IPS-20b (cell line): ENCODE data around the gene CATSPERB.
"Not testable (repeated sequence)": the region's sequence is repeated elsewhere in the genome, so short reads cannot be mapped to it uniquely, and the experiment has no call there.

Source experiments
- H3K27ac ChIP-seq: one replicate; pipeline ENCODE4 v1.5.1; 2013; ENCODE audit warnings: low read length
- H3K27me3 ChIP-seq: 2 replicates; pipeline ENCODE4 v1.6.1; 2013; ENCODE audit warnings: mild to moderate bottlenecking, low read length, inconsistent platforms; ENCODE audit not compliant: insufficient read depth
- H3K36me3 ChIP-seq: 2 replicates; pipeline ENCODE4 v1.6.1; 2013; ENCODE audit warnings: low read depth, mild to moderate bottlenecking, inconsistent platforms, low read length, moderate library complexity; ENCODE audit not compliant: insufficient read depth
- H3K4me1 ChIP-seq: 2 replicates; pipeline ENCODE4 v1.6.1; 2013; ENCODE audit warnings: mild to moderate bottlenecking, control low read depth, inconsistent platforms, low read length, moderate library complexity; ENCODE audit not compliant: insufficient read depth
- H3K4me3 ChIP-seq: 2 replicates; pipeline ENCODE4 v1.5.1; 2013; ENCODE audit warnings: mild to moderate bottlenecking, low read length, inconsistent platforms
- H3K9ac ChIP-seq: 2 replicates; pipeline ENCODE4 v1.6.1; 2013; ENCODE audit warnings: low read depth, mild to moderate bottlenecking, inconsistent platforms, low read length, moderate library complexity
- H3K9me3 ChIP-seq: 2 replicates; pipeline ENCODE4 v1.6.1; 2013; ENCODE audit warnings: mild to moderate bottlenecking, low read depth, low read length, inconsistent platforms; ENCODE audit not compliant: insufficient read depth

The CATSPERB gene

DNA sequence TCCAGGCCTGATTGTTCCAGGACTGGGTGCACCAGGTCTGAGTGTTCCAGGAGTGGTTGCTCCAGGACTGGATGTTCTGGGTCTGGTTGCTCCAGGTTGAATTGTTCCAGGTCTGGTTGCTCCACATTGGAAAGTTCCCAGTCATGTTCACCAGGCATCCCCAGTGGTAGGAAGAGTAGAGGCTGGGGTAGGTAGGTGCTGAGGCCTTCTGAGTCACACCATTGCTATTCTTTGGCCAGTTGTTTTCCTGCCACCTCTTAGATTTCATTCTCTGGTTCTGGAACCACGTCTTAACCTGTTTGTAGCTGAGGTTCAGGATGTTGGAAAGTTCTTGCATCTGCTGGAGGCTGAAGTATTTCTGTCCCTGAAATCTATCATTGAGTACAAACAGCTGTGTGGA, 127.3 kb downstream of the CATSPERB start:
- H3K4me3 ChIP-seq, H3K9me3 ChIP-seq, H3K27ac ChIP-seq, H3K27me3 ChIP-seq, H3K36me3 ChIP-seq, H3K9ac ChIP-seq, H3K4me1 ChIP-seq: not testable (repeated sequence)

DNA sequence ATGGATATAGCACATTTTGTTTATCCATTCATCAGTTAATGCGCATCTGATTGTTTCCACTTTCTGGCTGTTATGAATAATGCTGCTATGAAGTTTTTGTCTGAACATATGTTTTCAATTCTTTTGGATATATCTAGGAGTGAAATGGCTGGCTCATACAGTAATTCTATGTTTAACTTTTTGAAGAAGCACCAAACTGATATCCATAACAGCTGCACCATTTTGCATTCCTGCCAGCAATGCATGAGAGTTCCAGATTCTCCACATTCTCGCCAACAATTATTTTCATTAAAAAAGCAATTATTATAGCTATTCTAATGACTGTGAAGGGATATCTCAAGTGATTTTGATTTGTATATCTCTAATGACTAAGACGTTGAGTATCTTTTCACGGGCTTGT, 131.9 kb downstream of the CATSPERB start:
- no peaks in the 10 kb centered on the region for H3K4me1 ChIP-seq
- no peaks in the 10 kb centered on the region for H3K27me3 ChIP-seq
- peaks cover 14% of the 10 kb centered on the region for H3K9me3 ChIP-seq
- H3K9ac ChIP-seq, result no peak overlapping the region
- H3K4me3 ChIP-seq, result no peak overlapping the region
- no peak overlapping the region for H3K27ac ChIP-seq
- no peaks in the 10 kb centered on the region for H3K36me3 ChIP-seq

DNA sequence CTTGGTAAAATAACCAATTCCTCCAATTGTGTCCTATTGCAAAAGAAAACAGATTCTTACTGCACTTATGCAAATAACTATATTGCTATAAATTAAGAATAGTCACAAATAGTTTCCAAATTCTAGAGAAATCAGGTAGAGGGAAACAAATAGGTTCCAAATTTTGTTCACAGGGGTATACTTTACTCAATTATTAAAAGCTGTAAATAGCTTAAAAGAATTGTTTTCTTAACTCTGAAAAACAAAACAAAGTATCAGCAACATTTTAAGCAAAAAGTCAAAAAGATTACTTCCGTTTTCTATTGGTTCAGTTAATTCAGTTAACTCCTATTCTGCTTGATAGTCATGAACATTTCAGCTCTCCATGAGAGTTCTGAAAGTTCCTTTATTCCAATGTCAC, 136.2 kb downstream of the CATSPERB start:
- Histone ChIP-seq H3K9ac (no peak overlapping the region), H3K4me3 (no peak overlapping the region), H3K9me3 (peaks cover 26% of the 10 kb centered on the region), H3K4me1 (no peaks in the 10 kb centered on the region), H3K36me3 (no peaks in the 10 kb centered on the region), H3K27me3 (no peaks in the 10 kb centered on the region), H3K27ac (no peak overlapping the region)

DNA sequence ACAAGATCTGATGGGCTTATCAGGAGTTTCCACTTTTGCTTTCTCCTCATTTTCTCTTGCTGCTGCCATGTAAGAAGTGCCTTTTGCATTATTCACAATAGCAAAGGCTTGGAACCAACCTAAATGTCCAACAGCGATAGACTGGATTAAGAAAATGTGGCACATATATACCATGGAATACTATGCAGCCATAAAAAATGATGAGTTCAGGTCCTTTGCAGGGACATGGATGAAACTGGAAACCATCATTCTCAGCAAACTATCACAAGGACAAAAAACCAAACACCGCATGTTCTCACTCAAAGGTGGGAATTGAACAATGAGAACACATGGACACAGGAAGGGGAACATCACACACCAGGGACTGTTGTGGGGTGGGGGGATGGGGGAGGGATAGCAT, 137.9 kb downstream of the CATSPERB start:
- H3K9me3 ChIP-seq, result peaks cover 26% of the 10 kb centered on the region
- H3K27me3 ChIP-seq, H3K4me1 ChIP-seq, H3K36me3 ChIP-seq, H3K4me3 ChIP-seq, H3K27ac ChIP-seq, H3K9ac ChIP-seq: not testable (repeated sequence)

DNA sequence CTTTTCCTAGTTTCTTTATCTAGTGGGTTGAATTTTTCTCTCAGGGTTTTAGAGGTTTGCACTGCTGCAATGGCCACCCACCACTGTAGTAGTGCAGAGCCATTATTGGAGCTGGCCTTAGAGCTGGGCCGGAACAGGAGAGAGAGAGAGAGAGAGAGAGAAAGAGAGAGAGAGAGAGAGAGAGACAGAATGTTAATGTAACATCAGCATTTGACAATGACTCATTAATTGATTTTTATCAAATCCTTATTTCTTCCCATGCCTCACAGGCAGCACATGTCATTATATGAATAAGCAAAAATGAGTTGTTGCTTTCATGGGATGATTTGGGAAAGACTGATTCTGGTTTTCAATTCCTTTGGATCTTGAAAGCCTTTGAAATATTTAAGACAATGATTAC, 145.5 kb downstream of the CATSPERB start:
- Histone ChIP-seq H3K4me1 (peaks cover 6% of the 10 kb centered on the region), H3K9me3 (no peaks in the 10 kb centered on the region; the same call in 1 of the 2 replicates), H3K4me3 (no peak overlapping the region), H3K27ac (no peak overlapping the region), H3K27me3 (no peaks in the 10 kb centered on the region), H3K36me3 (no peaks in the 10 kb centered on the region), H3K9ac (no peak overlapping the region)

DNA sequence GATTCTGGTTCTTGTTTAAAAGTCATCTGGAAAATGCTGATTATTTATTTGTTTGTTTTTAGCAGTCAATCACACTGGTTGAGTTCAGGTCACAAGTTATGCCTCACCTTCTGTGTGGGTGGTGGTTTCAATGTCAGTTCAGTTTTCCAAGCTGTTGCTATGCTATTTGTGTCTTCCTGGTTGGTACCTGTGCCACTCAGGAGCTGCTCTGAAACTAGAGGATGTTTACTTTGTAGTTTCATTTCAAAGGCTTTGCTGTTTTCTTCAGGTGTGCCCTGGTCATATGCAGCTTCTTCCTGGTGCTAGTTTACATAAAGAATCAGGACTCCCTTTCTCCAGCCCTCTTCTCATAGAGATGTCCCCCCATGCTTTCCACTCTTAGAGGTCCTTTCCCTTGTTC, 146.0 kb downstream of the CATSPERB start:
- Histone ChIP-seq H3K27ac (no peak overlapping the region), H3K9me3 (no peaks in the 10 kb centered on the region; the same call in 1 of the 2 replicates), H3K36me3 (no peaks in the 10 kb centered on the region), H3K9ac (no peak overlapping the region), H3K4me1 (peaks cover 12% of the 10 kb centered on the region), H3K4me3 (no peak overlapping the region), H3K27me3 (no peaks in the 10 kb centered on the region)

DNA sequence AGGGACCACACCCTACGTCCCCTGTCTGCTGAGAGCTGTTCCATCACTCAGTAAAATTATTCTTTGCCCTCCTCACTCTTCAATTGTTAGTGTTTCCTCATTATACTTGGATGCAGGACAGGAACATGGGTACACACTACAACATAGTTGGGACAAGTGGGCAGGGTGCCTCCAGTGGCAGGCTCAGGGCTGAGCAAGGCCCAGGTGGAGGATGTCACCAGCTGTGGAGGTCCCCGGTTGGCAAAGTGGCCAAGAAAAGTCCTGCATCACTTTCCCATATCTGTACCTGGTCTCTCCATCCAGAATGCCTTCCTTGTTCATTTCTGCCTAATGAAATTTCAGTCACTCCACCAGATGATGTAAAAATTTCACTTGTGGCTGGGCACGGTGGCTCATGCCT, 149.1 kb downstream of the CATSPERB start:
- Histone ChIP-seq H3K27ac (no peak overlapping the region), H3K9me3 (peaks cover under 1% of the 10 kb centered on the region; the same call in 1 of the 2 replicates), H3K27me3 (0 out of 2 replicates have a peak, but pooled peaks cover 11% of the 10 kb centered on the region), H3K9ac (no peak overlapping the region), H3K4me3 (no peak overlapping the region), H3K4me1 (peaks cover 14% of the 10 kb centered on the region), H3K36me3 (no peaks in the 10 kb centered on the region)

DNA sequence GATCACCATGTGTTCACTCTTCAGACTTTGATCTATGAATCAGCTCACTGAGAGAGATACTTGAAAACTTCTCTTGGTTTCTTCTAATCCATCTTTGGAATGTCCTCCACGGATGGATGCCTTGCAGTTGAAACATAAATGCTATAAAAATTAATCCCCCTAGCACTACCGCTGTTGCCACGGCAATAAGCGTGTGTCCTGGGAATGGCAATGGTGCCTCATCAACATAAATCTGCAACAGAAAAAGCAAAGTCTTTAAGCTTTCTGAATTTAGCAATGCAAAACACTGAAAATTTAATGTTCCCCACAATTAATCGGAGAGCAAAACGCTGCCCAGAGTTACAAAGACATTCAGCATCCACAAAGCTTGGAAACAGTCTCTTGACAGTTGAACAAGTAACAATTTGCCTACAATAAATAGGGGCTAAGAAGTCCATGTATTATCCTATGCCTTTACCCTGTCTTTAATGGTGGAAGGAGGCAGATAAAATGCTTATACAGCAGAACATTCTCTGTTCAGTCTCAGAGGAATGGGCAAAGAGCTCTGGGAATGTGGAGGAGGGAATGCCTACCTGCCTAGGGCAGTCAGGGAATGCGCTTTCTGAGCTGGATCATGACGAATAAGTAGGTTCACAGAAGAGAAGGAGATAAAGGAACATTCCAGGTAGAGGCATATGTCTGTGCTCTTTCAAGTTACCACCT, 150.9 kb downstream of the CATSPERB start:
- Histone ChIP-seq H3K27me3 (peaks cover 27% of the 10 kb centered on the region), H3K9me3 (peaks cover 9% of the 10 kb centered on the region; the same call in 1 of the 2 replicates), H3K27ac (no peak overlapping the region), H3K36me3 (no peaks in the 10 kb centered on the region), H3K4me3 (peak overlapping the region; percentile 9; the same call in 1 of the 2 replicates), H3K9ac (no peak overlapping the region), H3K4me1 (peaks cover 14% of the 10 kb centered on the region)

DNA sequence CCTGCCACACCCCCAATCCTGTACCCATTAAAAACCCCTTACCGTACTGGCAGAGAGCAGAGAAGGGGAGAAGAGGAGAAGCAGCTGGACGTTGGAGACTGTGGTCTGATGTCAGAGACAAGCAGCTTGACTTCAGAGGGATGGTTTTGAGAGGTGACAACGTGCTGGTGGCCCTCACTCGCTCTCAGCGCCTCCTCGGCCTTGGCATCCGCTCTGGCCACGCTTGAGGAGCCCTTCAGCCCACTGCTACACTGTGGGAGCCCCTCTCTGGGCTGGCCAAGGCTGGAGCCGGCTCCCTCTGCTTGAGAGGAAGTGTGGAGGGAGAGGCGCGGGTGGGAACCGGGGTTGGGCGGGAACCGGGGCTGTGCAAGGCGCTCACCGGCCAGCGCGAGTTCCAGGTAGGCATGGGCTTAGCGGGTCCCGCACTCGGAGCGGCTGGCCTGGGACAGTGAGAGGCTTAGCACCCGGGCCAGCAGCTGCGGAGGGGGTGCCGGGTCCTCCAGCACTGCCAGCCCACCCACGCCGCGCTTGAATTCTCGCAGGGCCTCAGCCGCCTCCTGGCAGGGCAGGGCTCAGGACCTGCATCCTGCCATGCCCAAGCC, 154.2 kb downstream of the CATSPERB start:
- H3K36me3 ChIP-seq, result no peaks in the 10 kb centered on the region
- peaks cover 60% of the 10 kb centered on the region for H3K27me3 ChIP-seq
- peaks cover 9% of the 10 kb centered on the region; the same call in 1 of the 2 replicates for H3K9me3 ChIP-seq
- no peak overlapping the region for H3K27ac ChIP-seq
- H3K9ac ChIP-seq, result no peak overlapping the region
- H3K4me3 ChIP-seq, result no peak overlapping the region
- peaks cover 14% of the 10 kb centered on the region for H3K4me1 ChIP-seq

DNA sequence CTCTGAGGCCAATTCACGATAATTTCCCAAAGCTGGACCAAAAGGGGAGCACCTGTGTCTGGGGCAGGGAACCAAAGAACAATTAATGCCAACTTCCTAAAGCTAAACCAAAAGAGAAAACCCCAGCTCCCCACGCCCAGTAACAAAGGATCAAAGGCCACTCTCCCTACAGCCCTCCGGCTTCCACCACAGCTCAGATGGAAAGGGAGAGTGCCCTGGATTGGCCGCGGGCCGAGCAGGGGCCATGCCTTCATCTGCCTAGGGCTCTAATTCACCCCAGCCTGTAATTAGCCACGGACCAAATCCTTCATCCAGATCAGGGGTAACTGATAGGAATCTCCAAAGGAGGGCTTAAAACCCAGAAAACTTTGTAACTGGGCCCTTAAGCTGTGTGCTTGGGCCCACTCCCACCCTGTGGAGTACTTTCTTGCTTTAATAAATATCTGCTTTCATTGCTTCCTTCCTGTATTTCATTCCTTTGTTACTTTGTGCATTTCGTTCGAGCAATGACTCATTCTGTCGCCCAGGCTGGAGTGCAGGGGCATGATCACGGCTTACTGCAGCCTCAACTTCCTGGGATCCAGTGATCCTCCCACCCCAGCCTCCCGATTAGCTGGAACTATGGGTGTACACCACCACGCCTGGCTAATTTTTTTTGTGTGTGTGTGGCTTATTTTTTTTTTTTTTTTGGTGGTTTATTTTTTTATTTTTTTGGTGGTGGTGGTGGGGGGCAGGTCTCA, 156.2 kb downstream of the CATSPERB start:
- H3K9ac ChIP-seq, result no peak overlapping the region
- H3K9me3 ChIP-seq, result peaks cover 9% of the 10 kb centered on the region; the same call in 1 of the 2 replicates
- H3K27ac ChIP-seq, result no peak overlapping the region
- no peaks in the 10 kb centered on the region for H3K36me3 ChIP-seq
- peak overlapping the region; percentile 68; the same call in 1 of the 2 replicates for H3K4me3 ChIP-seq
- H3K4me1 ChIP-seq, result peaks cover under 1% of the 10 kb centered on the region; the same call in 1 of the 2 replicates
- peaks cover 80% of the 10 kb centered on the region for H3K27me3 ChIP-seq

DNA sequence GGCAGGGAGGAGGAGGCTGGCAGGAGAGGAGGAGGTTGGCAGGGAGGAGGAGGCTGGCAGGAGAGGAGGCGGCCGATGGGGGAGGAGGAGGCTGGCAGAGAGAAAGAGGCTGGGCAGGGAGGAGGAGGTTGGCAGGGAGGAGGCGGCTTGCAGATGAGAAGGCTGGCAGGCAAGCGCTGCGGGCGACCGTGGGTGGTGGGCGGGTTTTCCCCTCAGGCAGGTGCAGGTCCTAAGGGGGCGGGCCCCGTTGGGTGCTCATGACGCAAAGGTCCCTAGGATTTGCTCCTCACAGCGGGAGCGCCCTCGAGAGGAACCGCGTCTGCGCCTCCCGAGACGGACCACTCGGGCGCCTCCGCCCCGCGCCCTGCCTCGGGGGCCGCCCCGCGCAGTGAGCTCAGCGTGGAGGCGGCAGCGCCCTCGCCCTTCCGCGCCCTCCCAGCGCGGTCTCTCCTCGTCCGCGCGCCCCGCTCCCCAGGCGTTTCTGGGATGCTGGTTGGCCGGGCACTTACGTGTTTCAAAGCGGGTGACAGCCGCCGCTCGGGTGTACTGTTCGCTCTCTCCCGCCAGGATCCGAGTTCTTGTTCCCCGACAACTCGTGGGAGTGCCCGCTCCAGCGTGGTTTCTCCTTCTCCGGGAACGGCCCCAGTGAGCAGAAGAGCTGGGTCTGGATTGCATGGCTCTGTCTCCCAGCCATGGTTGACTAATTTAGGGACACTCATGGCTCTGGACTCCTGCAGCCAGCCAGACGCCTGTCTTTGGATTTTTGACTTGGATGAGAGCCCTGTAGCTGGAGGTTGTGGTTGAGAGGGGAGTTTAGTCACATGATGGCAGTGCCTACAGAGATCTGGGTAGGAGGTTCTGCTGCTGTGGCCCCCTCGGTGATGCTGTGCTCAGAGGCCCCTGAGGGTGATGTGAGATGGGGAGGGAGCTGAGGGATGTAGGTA, 157.7 kb downstream of the CATSPERB start:
- no peak overlapping the region for H3K9ac ChIP-seq
- no peaks in the 10 kb centered on the region for H3K36me3 ChIP-seq
- H3K4me3 ChIP-seq, result peak overlapping the region; percentile 68
- no peak overlapping the region for H3K27ac ChIP-seq
- peaks cover 83% of the 10 kb centered on the region for H3K27me3 ChIP-seq
- H3K9me3 ChIP-seq, result peaks cover 9% of the 10 kb centered on the region; the same call in 1 of the 2 replicates
- peaks cover 2% of the 10 kb centered on the region; the same call in 1 of the 2 replicates for H3K4me1 ChIP-seq
